ENCODE data around the gene P2RX4.
"Not testable (repeated sequence)": the region's sequence is repeated elsewhere in the genome, so short reads cannot be mapped to it uniquely, and the experiment has no call there.

The P2RX4 gene

DNA sequence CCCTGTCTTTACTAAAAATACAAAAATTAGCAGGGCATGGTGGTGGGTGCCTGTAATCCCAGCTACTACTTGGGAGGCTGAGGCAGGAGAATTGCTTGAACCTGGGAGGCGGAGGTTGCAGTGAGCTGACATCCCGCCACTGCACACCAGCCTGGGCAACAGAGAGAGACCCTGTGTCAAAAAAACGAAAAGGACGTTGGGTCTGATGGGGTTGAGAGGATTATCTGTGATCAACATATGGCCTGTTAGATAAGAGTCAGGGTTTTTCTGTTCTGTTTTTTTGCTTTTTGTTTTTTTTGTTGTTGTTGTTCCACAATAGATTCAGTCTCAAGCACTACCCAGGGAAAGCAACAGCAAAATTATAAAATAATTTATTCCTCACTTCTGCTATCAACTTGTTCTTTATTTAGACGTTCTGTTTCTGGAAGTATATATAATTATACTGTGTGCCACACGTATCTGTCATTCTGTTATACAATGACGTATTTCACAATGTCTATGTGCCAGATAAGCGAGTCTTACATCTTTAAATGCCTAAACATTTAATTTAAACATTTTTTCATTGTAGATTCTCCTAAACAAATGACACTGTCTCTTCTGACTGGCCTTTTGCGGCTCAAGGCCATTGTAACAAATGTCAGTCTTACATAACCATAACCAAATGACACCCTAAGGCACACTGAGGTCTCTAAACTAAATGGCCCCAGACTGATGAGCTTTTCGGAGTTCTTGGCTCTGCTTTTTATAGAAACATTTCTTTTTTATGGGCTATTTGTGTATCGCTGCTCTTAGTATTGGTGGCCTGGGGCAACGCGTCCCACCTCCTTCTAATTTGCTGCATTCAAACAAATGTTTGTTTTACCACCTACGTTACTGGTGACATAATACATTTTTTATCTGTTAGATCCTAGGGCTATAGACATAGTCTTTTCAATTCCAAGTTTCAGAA is 7.2 kb upstream of the P2RX4 start:
- Histone ChIP-seq H3K4me1 (peaks cover 15% of the 10 kb centered on the region), H3K4me3 (no peak overlapping the region), H3K27me3 (ENCODE audit: low read depth) (peaks cover 3% of the 10 kb centered on the region; the same call in 1 of the 2 replicates), H3K36me3 (replicated peaks) (no peaks in the 10 kb centered on the region), H3K9me3 (no peaks in the 10 kb centered on the region)
- in situ Hi-C loops (cut with MboI; ENCODE audit: low sequenced_read_pairs): no loop called here
- peak; percentile 68 to 78 for DNase-seq (ENCODE audit: low spot score in 2 of 2)

DNA sequence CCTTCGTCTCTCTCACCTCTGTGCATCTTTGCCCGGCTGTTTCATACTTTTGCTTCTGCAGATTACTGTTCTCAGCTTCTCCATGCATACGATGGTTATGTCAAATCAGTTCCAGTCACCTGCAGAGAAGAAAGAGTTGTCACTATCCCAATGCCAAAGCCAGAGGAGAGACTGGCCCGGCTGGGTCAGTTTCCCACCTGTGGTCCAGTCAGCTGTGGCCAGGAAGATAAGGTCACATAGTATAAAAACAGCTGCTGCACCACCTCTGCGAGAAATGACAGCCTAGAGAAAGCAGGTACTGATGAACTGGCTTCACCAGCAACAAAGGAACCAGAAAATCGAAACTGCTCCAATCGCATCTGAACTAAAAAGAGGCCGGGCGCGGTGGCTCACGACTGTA is 6.4 kb upstream of the P2RX4 start:
- in situ Hi-C loops (cut with MboI; ENCODE audit: low sequenced_read_pairs): no loop called here
- Histone ChIP-seq H3K36me3 (replicated peaks) (no peaks in the 10 kb centered on the region), H3K9me3 (no peaks in the 10 kb centered on the region), H3K4me1 (peaks cover 15% of the 10 kb centered on the region), H3K4me3 (no peak overlapping the region), H3K27me3 (ENCODE audit: low read depth) (no peaks in the 10 kb centered on the region)
- DNase-seq (ENCODE audit: low spot score in 2 of 2): no peak

DNA sequence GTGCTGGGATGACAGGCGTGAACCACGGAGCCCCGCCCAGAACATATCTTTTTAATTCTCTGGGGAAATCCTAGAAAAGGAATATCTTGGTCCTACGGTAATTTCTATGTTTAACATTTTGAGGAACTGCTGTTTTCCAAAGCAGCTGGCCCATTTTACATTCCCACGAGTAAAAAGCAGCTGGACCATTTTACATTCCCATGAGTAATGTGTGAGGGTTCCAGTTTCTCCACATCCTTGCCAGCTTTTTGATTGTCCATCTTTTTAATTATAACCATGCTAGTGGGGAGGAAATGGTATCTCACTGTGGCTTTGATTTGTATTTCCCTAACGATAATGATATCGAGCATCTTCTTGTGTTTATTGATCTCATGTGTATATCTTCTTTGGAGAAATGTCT is 4.4 kb upstream of the P2RX4 start:
- Histone ChIP-seq H3K9me3 (no peaks in the 10 kb centered on the region), H3K36me3 (replicated peaks) (no peaks in the 10 kb centered on the region), H3K27me3 (ENCODE audit: low read depth) (no peaks in the 10 kb centered on the region), H3K4me3 (no peak overlapping the region), H3K4me1 (peaks cover 15% of the 10 kb centered on the region)
- no peak for DNase-seq (ENCODE audit: low spot score in 2 of 2)
- in situ Hi-C loops (cut with MboI; ENCODE audit: low sequenced_read_pairs): no loop called here

DNA sequence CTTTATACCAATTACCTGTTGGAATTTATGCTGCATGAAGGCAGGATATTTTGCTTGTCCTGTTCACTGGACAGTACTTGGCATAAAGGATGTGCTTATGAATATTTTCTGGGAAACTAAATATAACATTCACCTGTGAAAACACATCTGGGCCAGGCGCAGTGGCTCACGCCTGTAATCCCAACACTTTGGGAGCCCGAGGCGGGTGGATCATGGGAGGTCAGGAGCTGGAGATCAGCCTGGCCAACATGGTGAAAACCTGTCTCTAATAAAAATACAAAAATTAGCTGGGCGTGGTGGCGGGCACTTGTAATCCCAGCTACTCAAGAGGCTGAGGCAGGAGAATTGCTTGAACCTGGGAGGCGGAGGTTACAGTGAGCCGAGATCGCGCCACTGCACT is 1.4 kb upstream of the P2RX4 start:
- H3K4me1 ChIP-seq; H3K27me3 ChIP-seq (ENCODE audit: low read depth); H3K4me3 ChIP-seq; H3K36me3 ChIP-seq (replicated peaks); in situ Hi-C loops (cut with MboI; ENCODE audit: low sequenced_read_pairs); DNase-seq (ENCODE audit: low spot score in 2 of 2); H3K9me3 ChIP-seq: not testable (repeated sequence)

DNA sequence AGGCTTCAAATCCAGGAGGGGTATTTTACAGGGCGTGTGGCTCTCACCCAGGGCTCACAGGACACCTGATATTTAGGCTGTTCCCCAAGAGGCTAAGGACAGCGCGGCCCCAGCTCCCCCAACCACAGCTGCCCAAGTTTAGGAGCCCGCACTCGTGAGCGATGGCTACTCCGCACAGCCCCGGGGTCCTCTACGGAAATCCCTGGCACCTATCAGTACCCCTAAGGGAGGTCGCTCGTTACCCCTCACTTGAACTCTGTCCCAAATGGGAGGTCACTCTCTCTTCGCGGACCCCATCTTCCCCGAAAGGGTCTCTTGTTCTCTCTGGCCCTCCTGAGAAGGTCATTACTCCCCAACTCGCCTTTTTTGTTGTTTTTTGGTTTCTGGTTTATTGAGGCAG is 708 bp upstream of the P2RX4 start:
- Histone ChIP-seq H3K9me3 (no peaks in the 10 kb centered on the region), H3K4me1 (peaks cover 4% of the 10 kb centered on the region; the same call in 1 of the 2 replicates), H3K36me3 (replicated peaks) (no peaks in the 10 kb centered on the region), H3K4me3 (peak overlapping the region; percentile 48; the same call in 1 of the 2 replicates), H3K27me3 (ENCODE audit: low read depth) (no peaks in the 10 kb centered on the region)
- DNase-seq (ENCODE audit: low spot score in 2 of 2): no peak
- in situ Hi-C loops (cut with MboI; ENCODE audit: low sequenced_read_pairs): no loop called here

DNA sequence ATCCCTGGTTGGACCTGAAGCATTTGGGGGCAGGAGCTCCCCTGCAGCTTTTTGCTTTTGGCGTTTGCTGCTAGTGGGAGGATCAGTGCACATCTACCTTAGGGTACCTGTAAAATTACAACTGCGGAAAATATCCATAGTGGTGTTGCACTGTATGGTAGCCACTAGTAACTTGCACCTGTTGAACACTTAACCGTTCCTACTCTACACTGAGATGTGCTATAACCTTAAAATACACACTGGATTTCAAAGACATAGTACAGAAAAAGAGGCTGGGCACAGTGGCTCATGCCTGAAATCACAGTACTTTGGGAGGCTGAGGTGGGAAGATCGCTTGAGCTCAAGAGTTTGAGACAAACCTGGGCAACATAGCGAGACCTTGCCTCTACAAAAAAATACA is 2.9 kb downstream of the P2RX4 start:
- Histone ChIP-seq H3K4me1 (peaks cover 4% of the 10 kb centered on the region; the same call in 1 of the 2 replicates), H3K9me3 (no peaks in the 10 kb centered on the region), H3K36me3 (replicated peaks) (no peaks in the 10 kb centered on the region), H3K4me3 (no peak overlapping the region), H3K27me3 (ENCODE audit: low read depth) (no peaks in the 10 kb centered on the region)
- DNase-seq (ENCODE audit: low spot score in 2 of 2): no peak
- in situ Hi-C loops (cut with MboI; ENCODE audit: low sequenced_read_pairs): no loop called here

DNA sequence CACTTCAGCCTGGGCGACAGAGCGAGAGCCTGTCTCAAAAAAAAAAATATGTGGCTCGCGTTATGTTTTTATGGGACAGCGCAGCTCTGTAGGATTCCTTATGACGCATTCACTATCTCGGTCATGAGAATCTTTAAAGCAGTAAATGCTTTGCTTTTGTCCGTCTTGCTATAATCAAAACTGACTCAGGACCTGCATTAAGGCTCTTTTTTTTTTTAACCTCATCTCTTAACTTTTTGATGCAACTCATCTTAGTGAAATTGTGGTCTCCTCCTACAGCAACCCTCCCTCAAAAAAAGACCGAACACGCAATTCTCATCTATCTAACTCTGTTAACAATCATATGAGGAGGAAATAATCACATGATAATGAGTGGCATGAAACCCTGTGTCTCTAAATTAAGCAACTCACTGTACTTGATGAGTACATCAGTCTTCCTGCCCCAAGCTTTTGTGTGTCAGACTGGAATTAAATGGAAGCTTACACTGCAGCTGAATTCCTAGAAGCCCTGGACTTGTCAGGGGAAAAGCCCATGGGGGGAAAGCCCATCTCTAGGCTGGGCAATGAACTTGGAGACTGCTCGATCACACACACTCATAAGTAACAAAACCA is 4.3 kb downstream of the P2RX4 start:
- no peaks in the 10 kb centered on the region for H3K27me3 ChIP-seq (ENCODE audit: low read depth)
- in situ Hi-C loops (cut with MboI; ENCODE audit: low sequenced_read_pairs): no loop called here
- no peaks in the 10 kb centered on the region for H3K9me3 ChIP-seq
- no peak overlapping the region for H3K4me3 ChIP-seq
- peaks cover 4% of the 10 kb centered on the region; the same call in 1 of the 2 replicates for H3K4me1 ChIP-seq
- DNase-seq (ENCODE audit: low spot score in 2 of 2): no peak
- H3K36me3 ChIP-seq (replicated peaks): no peaks in the 10 kb centered on the region

DNA sequence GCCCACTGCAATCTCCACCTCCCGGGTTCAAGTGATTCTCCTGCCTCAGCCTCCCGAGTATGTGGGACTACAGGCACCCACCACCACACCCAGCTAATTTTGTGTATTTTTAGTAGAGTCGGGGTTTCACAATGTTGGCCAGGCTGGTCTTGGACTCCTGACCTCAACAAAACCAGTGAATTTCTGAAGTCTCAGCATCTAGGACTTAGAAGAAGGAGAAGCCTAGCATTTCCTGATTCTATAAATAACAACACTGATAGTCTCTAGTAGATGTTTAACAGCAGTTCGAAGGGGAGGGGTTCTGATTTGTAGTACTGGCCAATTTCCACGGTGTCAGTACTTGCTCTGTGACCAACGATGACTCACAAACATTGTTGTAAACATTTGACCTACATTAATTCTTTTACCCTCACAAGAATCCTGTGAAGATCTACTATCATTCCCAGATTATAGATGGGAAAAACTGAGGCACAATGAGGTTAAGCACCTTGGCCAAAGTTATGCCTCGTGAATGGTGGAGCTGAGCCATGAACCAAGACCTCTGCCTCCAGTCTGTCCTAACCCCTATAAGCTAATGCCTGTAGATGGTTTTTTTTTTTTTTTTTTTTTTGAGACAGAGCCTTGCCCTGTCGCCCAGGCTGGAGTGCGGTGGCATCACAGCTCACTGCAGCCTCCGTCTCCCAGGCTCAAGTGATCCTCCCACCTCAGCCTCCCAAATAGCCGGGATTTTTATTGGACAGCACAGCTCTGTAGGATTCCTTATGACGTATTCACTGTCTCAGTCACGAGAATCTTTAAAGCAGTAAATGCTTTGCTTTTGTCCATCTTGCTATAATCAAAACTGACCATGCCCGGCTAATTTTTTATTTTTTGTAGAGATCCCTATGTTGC is 5.2 kb downstream of the P2RX4 start:
- H3K36me3 ChIP-seq (replicated peaks): no peaks in the 10 kb centered on the region
- in situ Hi-C loops (cut with MboI; ENCODE audit: low sequenced_read_pairs): no loop called here
- DNase-seq (ENCODE audit: low spot score in 2 of 2): no peak
- H3K9me3 ChIP-seq: no peaks in the 10 kb centered on the region
- H3K4me1 ChIP-seq: peaks cover 4% of the 10 kb centered on the region; the same call in 1 of the 2 replicates
- no peaks in the 10 kb centered on the region for H3K27me3 ChIP-seq (ENCODE audit: low read depth)
- no peak overlapping the region for H3K4me3 ChIP-seq

DNA sequence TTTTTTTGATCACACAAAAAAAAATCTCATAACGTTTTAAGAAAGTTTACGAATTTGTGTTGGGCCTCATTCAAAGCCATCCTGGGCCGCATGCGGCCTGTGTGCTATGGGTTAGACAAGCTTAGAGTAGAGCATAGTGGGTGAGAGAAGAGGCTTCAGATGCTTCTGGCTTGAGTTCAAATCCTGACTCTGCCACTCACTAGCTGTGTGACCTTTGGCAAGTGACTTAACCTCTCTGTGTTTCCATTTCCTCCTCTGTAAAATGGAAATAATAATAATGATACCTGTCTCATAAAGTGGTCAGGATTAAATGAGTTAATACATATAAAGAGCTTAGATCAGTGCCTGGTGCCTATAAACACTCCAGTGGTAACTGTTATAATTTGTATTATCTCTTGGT is 6.2 kb downstream of the P2RX4 start:
- H3K4me3 ChIP-seq: no peak overlapping the region
- no peaks in the 10 kb centered on the region for H3K27me3 ChIP-seq (ENCODE audit: low read depth)
- in situ Hi-C loops (cut with MboI; ENCODE audit: low sequenced_read_pairs): no loop called here
- H3K4me1 ChIP-seq: no peaks in the 10 kb centered on the region
- no peaks in the 10 kb centered on the region for H3K36me3 ChIP-seq (replicated peaks)
- H3K9me3 ChIP-seq: no peaks in the 10 kb centered on the region
- no peak for DNase-seq (ENCODE audit: low spot score in 2 of 2)

DNA sequence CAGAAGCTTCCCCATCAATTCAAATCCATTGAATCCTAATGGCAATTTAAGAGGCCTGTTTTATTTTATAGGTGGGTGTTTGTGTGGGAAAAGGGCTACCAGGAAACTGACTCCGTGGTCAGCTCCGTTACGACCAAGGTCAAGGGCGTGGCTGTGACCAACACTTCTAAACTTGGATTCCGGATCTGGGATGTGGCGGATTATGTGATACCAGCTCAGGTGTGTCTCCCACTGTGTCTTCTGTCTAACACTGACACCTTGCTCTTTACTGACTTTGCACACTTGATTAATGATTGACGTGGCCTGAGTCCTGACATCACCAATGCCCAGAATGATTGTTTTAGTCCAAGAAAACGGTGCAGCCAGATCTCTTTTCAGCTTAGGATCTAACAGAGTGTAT is 7.1 kb downstream of the P2RX4 start:
- Histone ChIP-seq H3K27me3 (ENCODE audit: low read depth) (no peaks in the 10 kb centered on the region), H3K9me3 (no peaks in the 10 kb centered on the region), H3K4me1 (no peaks in the 10 kb centered on the region), H3K4me3 (no peak overlapping the region), H3K36me3 (replicated peaks) (no peaks in the 10 kb centered on the region)
- in situ Hi-C loops (cut with MboI; ENCODE audit: low sequenced_read_pairs): no loop called here
- DNase-seq (ENCODE audit: low spot score in 2 of 2): no peak

DNA sequence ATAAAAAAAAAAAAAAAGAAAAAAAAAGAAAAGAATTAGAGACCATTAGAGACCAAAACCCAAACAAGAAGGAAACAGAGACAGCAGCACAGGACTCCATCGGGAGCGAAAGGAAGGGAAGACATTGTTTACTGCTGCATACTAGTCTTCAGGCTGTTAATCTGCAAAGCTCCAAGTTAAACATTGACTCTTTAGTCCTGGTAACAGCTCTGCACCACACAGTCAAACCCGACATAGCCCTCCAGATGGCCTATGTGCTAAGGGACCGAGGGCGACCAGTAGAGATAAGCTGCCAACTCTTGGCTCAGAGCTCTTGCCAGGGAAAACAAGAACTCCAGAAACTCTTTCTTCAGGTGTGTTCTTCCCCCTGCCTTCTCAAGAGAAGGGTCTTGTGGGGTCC is 7.8 kb downstream of the P2RX4 start:
- Histone ChIP-seq H3K9me3 (no peaks in the 10 kb centered on the region), H3K36me3 (replicated peaks) (no peaks in the 10 kb centered on the region; the same call in 1 of the 2 replicates), H3K4me3 (no peak overlapping the region), H3K4me1 (no peaks in the 10 kb centered on the region), H3K27me3 (ENCODE audit: low read depth) (no peaks in the 10 kb centered on the region)
- in situ Hi-C loops (cut with MboI; ENCODE audit: low sequenced_read_pairs): no loop called here
- no peak for DNase-seq (ENCODE audit: low spot score in 2 of 2)

DNA sequence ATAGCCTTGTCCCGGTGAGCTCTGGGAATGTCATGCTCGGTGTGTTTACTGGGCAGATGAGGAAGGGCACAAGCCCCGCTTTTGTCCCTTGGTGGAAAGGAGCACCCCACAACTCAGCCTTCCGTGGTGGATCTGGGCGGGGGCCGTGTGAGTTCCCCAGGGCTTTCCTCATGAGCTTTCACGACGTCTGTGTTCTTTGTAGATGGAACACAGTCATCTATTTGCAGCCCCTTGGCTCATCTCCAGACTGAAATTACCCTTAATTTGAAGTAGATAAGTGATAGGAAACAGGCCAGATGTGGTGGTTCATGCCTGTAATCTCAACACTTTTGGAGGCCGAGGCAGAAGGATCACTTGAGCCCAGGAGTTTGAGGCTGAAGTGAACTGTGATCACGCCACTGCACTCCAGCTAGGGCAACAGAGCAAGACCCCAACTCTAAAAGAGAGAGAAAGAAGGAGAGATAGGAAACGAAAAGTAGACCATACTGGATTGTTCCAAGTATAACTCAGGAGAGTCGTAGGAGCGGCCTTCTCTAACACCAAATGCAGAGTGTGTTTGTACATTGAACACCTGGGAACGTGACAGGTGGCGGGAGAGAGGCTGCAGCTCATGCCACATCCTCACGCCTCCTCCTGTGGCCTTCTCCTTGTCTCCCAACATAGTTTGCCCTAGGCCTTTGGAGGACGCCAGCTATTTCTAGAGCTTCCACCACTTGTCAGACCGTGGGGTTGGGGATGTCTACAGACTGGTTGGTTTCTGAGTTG is 8.8 kb downstream of the P2RX4 start:
- Histone ChIP-seq H3K4me1 (no peaks in the 10 kb centered on the region), H3K36me3 (replicated peaks) (no peaks in the 10 kb centered on the region; the same call in none of the 2 replicates), H3K9me3 (no peaks in the 10 kb centered on the region), H3K27me3 (ENCODE audit: low read depth) (no peaks in the 10 kb centered on the region), H3K4me3 (no peak overlapping the region)
- in situ Hi-C loops (cut with MboI; ENCODE audit: low sequenced_read_pairs): no loop called here
- DNase-seq (ENCODE audit: low spot score in 2 of 2): no peak

DNA sequence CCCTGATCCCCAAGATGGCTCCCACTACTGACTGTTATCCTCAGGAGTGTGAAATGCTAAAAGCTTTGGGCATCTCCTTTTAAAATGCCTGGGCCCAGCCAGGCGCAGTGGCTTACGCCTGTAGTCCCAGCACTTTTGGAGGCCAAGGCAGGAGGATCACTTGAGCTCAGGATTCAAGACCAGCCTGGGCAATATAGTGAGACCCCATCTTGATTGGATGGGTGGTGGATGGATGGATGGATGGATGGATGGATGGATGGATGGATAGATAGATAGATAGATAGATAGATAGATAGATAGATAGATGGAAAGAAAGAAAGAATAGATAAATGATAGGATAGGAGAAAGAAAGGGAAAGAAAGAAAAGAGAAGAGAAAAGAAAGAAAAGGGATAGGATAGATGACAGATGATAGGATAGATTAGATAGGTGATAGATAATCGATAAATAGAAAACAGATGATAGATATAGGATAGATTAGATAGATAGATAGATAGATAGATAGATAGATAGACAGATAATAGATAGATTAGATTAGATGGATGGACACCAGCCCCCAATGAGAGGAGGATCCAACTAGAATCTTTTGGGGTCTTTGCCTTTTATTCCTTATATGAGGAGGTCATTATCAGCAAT is 9.5 kb downstream of the P2RX4 start:
- no peaks in the 10 kb centered on the region for H3K27me3 ChIP-seq (ENCODE audit: low read depth)
- H3K4me3 ChIP-seq: no peak overlapping the region
- H3K4me1 ChIP-seq: no peaks in the 10 kb centered on the region
- no peaks in the 10 kb centered on the region; the same call in none of the 2 replicates for H3K36me3 ChIP-seq (replicated peaks)
- no peak for DNase-seq (ENCODE audit: low spot score in 2 of 2)
- no peaks in the 10 kb centered on the region for H3K9me3 ChIP-seq
- in situ Hi-C loops (cut with MboI; ENCODE audit: low sequenced_read_pairs): no loop called here
